ENCODE results near the gene RUBCNL.

RUBCNL gene

GRCh38 chr13:46355901-46356590 is 31.0 kb downstream of the RUBCNL start:
- no peak for TF ChIP-seq CTCF (conservative IDR thresholded peaks at IDR 0.05; ENCODE audit: low read length)
- no peak for TF ChIP-seq EZH2phosphoT487 (IDR thresholded peaks at IDR 0.05; ENCODE audit: borderline replicate concordance)
- Histone ChIP-seq H3K36me3 (ENCODE audit: insufficient read depth, low read length) (peaks cover 5% of the 10 kb centered on the region; the same call in 1 of the 2 replicates), H3K9ac (ENCODE audit: low read depth, low read length, poor library complexity, severe bottlenecking) (no peak overlapping the region), H2AFZ (ENCODE audit: low read length) (no peak overlapping the region), H3K4me1 (ENCODE audit: insufficient read depth, low read length, poor library complexity, severe bottlenecking) (peaks cover 5% of the 10 kb centered on the region), H4K20me1 (ENCODE audit: insufficient read depth, low read length, poor library complexity, severe bottlenecking) (no peaks in the 10 kb centered on the region), H3K27me3 (ENCODE audit: insufficient read depth, low read length, poor library complexity, severe bottlenecking) (no peaks in the 10 kb centered on the region), H3K79me2 (ENCODE audit: insufficient read depth, low read length) (no peaks in the 10 kb centered on the region), H3F3A (ENCODE audit: low read depth) (no peaks in the 10 kb centered on the region), H3K4me2 (ENCODE audit: low read depth, low read length, poor library complexity, severe bottlenecking) (no peak overlapping the region), H3K9me3 (ENCODE audit: insufficient read depth, low read depth, low read length) (no peaks in the 10 kb centered on the region), H3K4me3 (ENCODE audit: low read length, poor library complexity, severe bottlenecking) (no peak overlapping the region), H3K9me2 (replicated peaks; ENCODE audit: low read depth, low read length) (no peaks in the 10 kb centered on the region)

DNA sequence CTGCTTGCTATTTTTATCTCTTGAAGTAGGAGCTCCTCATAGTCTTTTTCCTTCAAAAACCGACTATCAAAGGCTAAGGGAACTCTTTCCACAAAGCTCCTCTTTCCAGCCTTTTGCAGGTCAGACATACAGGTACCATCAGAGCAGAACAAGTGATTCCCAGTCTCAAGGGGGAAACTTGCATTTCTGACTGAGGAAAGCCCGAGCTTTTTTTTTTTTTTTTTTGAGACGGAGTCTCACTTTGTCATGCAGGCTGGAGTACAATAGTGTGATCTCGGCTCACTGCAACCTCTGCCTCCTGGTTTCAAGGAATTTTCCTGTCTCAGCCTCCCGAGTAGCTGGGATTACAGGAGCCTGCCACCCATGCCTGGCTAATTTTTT is 32.0 kb downstream of the RUBCNL start:
- H3K4me2 ChIP-seq (ENCODE audit: low read depth, low read length, poor library complexity, severe bottlenecking): no peak overlapping the region

DNA sequence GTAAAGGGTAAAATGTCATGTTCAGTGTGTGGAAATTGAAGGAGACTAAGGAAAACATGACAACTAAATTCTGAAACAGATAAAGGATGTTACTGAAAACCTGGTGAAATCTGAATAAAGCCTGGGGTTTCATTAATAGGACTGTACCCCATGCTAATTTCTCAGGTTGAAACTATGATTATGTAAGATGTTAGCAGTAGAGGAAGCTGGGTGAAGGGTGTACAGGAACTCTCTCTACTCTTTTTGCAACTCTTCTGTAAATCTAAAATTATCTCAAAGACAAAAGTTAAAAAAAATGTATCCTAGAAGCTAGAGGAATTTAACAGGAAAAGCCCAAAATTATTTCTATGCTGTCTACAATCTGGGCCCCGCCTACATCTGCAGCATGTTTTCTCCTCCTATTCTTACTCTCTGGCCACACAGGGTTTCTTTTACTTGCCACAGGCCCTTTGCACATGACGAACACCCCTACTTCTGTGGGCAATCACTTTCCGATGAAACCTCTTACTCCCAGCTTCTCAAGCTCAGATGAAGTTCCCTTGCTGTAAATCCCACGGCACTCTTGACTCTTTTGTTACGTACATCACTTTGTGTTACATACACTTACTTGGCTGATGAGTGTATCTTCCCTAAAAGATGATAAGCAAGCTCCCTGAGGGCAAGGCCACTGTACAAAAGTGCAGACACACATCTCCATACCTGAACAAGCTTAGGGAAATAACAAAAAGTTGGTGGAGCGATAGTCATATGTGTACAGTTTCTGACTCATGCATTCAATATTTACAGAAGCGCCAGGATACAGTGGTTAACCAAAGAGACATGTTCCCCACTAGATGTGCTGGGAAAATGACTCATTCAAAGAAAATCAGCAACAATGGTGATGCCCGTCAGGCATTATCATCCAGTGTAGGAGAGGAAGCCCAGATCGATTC is 32.6 kb downstream of the RUBCNL start:
- Histone ChIP-seq H3K4me2 (ENCODE audit: low read depth, low read length, poor library complexity, severe bottlenecking) (no peak overlapping the region), H2AFZ (ENCODE audit: low read length) (no peak overlapping the region), H3K9me3 (ENCODE audit: insufficient read depth, low read depth, low read length) (no peaks in the 10 kb centered on the region), H3K79me2 (ENCODE audit: insufficient read depth, low read length) (no peaks in the 10 kb centered on the region), H3K9ac (ENCODE audit: low read depth, low read length, poor library complexity, severe bottlenecking) (no peak overlapping the region), H3K9me2 (replicated peaks; ENCODE audit: low read depth, low read length) (no peaks in the 10 kb centered on the region), H3F3A (ENCODE audit: low read depth) (no peaks in the 10 kb centered on the region), H3K4me1 (ENCODE audit: insufficient read depth, low read length, poor library complexity, severe bottlenecking) (peaks cover 5% of the 10 kb centered on the region), H3K4me3 (ENCODE audit: low read length, poor library complexity, severe bottlenecking) (no peak overlapping the region), H4K20me1 (ENCODE audit: insufficient read depth, low read length, poor library complexity, severe bottlenecking) (no peaks in the 10 kb centered on the region), H3K36me3 (ENCODE audit: insufficient read depth, low read length) (peaks cover 5% of the 10 kb centered on the region; the same call in 1 of the 2 replicates), H3K27me3 (ENCODE audit: insufficient read depth, low read length, poor library complexity, severe bottlenecking) (no peaks in the 10 kb centered on the region)
- TF ChIP-seq EZH2phosphoT487 (IDR thresholded peaks at IDR 0.05; ENCODE audit: borderline replicate concordance) (no peak), CTCF (conservative IDR thresholded peaks at IDR 0.05; ENCODE audit: low read length) (no peak)

More for the DNA sequence above, 32.0 kb downstream of the RUBCNL start:
- TF ChIP-seq CTCF (conservative IDR thresholded peaks at IDR 0.05; ENCODE audit: low read length) (no peak), EZH2phosphoT487 (IDR thresholded peaks at IDR 0.05; ENCODE audit: borderline replicate concordance) (no peak)
- Histone ChIP-seq H3F3A (ENCODE audit: low read depth) (no peaks in the 10 kb centered on the region), H4K20me1 (ENCODE audit: insufficient read depth, low read length, poor library complexity, severe bottlenecking) (no peaks in the 10 kb centered on the region), H3K27me3 (ENCODE audit: insufficient read depth, low read length, poor library complexity, severe bottlenecking) (no peaks in the 10 kb centered on the region), H3K4me3 (ENCODE audit: low read length, poor library complexity, severe bottlenecking) (no peak overlapping the region), H3K79me2 (ENCODE audit: insufficient read depth, low read length) (no peaks in the 10 kb centered on the region), H3K9me3 (ENCODE audit: insufficient read depth, low read depth, low read length) (no peaks in the 10 kb centered on the region), H3K4me1 (ENCODE audit: insufficient read depth, low read length, poor library complexity, severe bottlenecking) (peaks cover 5% of the 10 kb centered on the region), H3K9ac (ENCODE audit: low read depth, low read length, poor library complexity, severe bottlenecking) (no peak overlapping the region), H3K36me3 (ENCODE audit: insufficient read depth, low read length) (peaks cover 5% of the 10 kb centered on the region; the same call in 1 of the 2 replicates), H3K9me2 (replicated peaks; ENCODE audit: low read depth, low read length) (no peaks in the 10 kb centered on the region), H2AFZ (ENCODE audit: low read length) (no peak overlapping the region)

Measured in Loucy (cell line).